HG03342 (cell line): Measurements from ENCODE around the gene CYTH3.

ENCODE experiments used
- ATAC-seq: cut with Tn5 transposase; IDR thresholded peaks from one replicate; pipeline ENCODE4 v1.9.1; 2021; ENCODE audit warnings: mild to moderate bottlenecking, moderate library complexity; ENCODE audit not compliant: unreplicated experiment

CYTH3 gene

DNA sequence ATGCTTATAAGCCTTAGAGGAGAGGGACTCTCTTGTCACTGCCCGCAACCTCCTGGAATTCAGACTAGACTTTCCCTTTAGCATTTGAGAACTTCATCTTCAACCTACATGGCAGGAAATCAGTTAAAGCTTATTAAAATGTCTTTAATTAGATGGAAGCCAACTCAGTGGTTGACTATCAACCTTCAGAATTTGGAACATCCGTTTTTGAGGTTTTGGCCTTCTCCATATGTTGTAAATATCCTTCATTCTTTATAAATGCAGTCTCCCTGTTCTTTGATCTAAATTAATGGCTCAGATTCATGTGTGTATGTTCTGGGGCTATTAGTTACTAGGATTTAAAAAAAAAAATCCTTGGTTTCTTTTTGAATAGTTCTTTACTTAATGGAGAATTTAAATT lies 156.2 kb downstream of the CYTH3 start:
- no peak for ATAC-seq
